ENCODE results near the gene HOXC6.

Gene HOXC6

GRCh38 chr12:54068418-54069070 lies 40.3 kb downstream of the HOXC6 start:
- no peak overlapping the region for H3K4me3 ChIP-seq (replicated peaks; ENCODE audit: insufficient read depth, low read length)
- TF ChIP-seq SPI1 (IDR thresholded peaks at IDR 0.05; ENCODE audit: borderline replicate concordance, low read depth) (no peak), GABPA (IDR thresholded peaks at IDR 0.05; ENCODE audit: low read depth) (no peak), POLR2AphosphoS5 (IDR thresholded peaks at IDR 0.05; ENCODE audit: low read depth) (no peak)
- TF ChIP-seq, protein P1, sequence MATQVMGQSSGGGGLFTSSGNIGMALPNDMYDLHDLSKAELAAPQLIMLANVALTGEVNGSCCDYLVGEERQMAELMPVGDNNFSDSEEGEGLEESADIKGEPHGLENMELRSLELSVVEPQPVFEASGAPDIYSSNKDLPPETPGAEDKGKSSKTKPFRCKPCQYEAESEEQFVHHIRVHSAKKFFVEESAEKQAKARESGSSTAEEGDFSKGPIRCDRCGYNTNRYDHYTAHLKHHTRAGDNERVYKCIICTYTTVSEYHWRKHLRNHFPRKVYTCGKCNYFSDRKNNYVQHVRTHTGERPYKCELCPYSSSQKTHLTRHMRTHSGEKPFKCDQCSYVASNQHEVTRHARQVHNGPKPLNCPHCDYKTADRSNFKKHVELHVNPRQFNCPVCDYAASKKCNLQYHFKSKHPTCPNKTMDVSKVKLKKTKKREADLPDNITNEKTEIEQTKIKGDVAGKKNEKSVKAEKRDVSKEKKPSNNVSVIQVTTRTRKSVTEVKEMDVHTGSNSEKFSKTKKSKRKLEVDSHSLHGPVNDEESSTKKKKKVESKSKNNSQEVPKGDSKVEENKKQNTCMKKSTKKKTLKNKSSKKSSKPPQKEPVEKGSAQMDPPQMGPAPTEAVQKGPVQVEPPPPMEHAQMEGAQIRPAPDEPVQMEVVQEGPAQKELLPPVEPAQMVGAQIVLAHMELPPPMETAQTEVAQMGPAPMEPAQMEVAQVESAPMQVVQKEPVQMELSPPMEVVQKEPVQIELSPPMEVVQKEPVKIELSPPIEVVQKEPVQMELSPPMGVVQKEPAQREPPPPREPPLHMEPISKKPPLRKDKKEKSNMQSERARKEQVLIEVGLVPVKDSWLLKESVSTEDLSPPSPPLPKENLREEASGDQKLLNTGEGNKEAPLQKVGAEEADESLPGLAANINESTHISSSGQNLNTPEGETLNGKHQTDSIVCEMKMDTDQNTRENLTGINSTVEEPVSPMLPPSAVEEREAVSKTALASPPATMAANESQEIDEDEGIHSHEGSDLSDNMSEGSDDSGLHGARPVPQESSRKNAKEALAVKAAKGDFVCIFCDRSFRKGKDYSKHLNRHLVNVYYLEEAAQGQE (IDR thresholded peaks at IDR 0.05; ENCODE audit: insufficient replicate concordance, low read depth): no peak
- TF ChIP-seq, protein P2, sequence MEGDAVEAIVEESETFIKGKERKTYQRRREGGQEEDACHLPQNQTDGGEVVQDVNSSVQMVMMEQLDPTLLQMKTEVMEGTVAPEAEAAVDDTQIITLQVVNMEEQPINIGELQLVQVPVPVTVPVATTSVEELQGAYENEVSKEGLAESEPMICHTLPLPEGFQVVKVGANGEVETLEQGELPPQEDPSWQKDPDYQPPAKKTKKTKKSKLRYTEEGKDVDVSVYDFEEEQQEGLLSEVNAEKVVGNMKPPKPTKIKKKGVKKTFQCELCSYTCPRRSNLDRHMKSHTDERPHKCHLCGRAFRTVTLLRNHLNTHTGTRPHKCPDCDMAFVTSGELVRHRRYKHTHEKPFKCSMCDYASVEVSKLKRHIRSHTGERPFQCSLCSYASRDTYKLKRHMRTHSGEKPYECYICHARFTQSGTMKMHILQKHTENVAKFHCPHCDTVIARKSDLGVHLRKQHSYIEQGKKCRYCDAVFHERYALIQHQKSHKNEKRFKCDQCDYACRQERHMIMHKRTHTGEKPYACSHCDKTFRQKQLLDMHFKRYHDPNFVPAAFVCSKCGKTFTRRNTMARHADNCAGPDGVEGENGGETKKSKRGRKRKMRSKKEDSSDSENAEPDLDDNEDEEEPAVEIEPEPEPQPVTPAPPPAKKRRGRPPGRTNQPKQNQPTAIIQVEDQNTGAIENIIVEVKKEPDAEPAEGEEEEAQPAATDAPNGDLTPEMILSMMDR (IDR thresholded peaks at IDR 0.05; ENCODE audit: insufficient read depth, low read length): no peak
- no peak for DNase-seq (ENCODE audit: low read depth in 1 of 2, low spot score in 1 of 2)
- H3K27me3 ChIP-seq (ENCODE audit: insufficient read depth, poor library complexity, severe bottlenecking): peaks cover 23% of the 10 kb centered on the region
- H3K27ac ChIP-seq (replicated peaks): no peak overlapping the region

GRCh38 chr12:54071942-54072341 lies 43.7 kb downstream of the HOXC6 start:
- no peak overlapping the region for H3K4me3 ChIP-seq (replicated peaks; ENCODE audit: insufficient read depth, low read length)
- no peak for DNase-seq (ENCODE audit: low read depth in 1 of 2, low spot score in 1 of 2)
- H3K27me3 ChIP-seq (ENCODE audit: insufficient read depth, poor library complexity, severe bottlenecking): peaks cover 17% of the 10 kb centered on the region
- H3K27ac ChIP-seq (replicated peaks): no peak overlapping the region
- TF ChIP-seq GABPA (IDR thresholded peaks at IDR 0.05; ENCODE audit: low read depth): no peak
- TF ChIP-seq, protein P2 (IDR thresholded peaks at IDR 0.05; ENCODE audit: insufficient read depth, low read length): no peak

GRCh38 chr12:54074308-54074707 lies 46.1 kb downstream of the HOXC6 start:
- TF ChIP-seq, protein P2 (IDR thresholded peaks at IDR 0.05; ENCODE audit: insufficient read depth, low read length): no peak
- TF ChIP-seq POLR2AphosphoS5 (IDR thresholded peaks at IDR 0.05; ENCODE audit: low read depth) (no peak), SPI1 (IDR thresholded peaks at IDR 0.05; ENCODE audit: borderline replicate concordance, low read depth) (no peak), GABPA (IDR thresholded peaks at IDR 0.05; ENCODE audit: low read depth) (no peak)
- TF ChIP-seq, protein P1 (IDR thresholded peaks at IDR 0.05; ENCODE audit: insufficient replicate concordance, low read depth): no peak
- Histone ChIP-seq H3K27me3 (ENCODE audit: insufficient read depth, poor library complexity, severe bottlenecking) (peaks cover 14% of the 10 kb centered on the region), H3K27ac (replicated peaks) (no peak overlapping the region), H3K4me3 (replicated peaks; ENCODE audit: insufficient read depth, low read length) (no peak overlapping the region)
- no peak for DNase-seq (ENCODE audit: low read depth in 1 of 2, low spot score in 1 of 2)

DNA sequence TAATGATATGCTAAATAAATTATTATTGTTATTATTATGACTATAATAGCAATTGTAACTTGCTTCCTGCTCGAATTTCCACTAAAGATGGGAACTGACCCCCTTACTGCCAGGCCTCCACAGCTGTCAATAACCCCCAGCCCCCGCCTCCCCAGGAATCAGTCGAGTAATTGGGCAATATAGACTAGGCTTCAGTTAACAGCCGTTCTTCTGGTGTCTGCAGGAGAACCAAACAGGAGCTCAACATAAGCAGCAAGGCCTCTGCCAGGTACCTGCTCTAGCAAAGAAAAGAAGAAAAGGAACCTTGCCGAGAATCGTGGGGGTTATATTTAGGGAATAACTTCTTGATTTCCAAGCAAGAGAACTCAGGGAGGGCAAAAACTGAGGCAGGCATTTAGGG lies 47.2 kb downstream of the HOXC6 start:
- H3K27me3 ChIP-seq (ENCODE audit: insufficient read depth, poor library complexity, severe bottlenecking): peaks cover 8% of the 10 kb centered on the region
- DNase-seq (ENCODE audit: low read depth in 1 of 2, low spot score in 1 of 2): no peak
- no peak overlapping the region for H3K4me3 ChIP-seq (replicated peaks; ENCODE audit: insufficient read depth, low read length)
- no peak overlapping the region for H3K27ac ChIP-seq (replicated peaks)
- TF ChIP-seq, protein P2 (IDR thresholded peaks at IDR 0.05; ENCODE audit: insufficient read depth, low read length): no peak
- TF ChIP-seq POLR2AphosphoS5 (IDR thresholded peaks at IDR 0.05; ENCODE audit: low read depth) (no peak), GABPA (IDR thresholded peaks at IDR 0.05; ENCODE audit: low read depth) (no peak), SPI1 (IDR thresholded peaks at IDR 0.05; ENCODE audit: borderline replicate concordance, low read depth) (no peak)
- TF ChIP-seq, protein P1 (IDR thresholded peaks at IDR 0.05; ENCODE audit: insufficient replicate concordance, low read depth): no peak
